Skeletal muscle cell (primary cell): Measurements from ENCODE around the gene TP53TG5.

Experiments used
- DNase-seq: peaks from one replicate; pipeline ENCODE4 v3.0.0-alpha.2; 2010; ENCODE audit warnings: low read depth
- H3K4me3 ChIP-seq: 2 replicates; pipeline ENCODE4 v1.5.1; 2011; ENCODE audit warnings: low read depth, mild to moderate bottlenecking, control low read depth, low read length, moderate library complexity

The TP53TG5 gene

GRCh38 chr20:45338121-45339030, 39.7 kb downstream of the TP53TG5 start:
- no peak for DNase-seq
- H3K4me3 ChIP-seq: no peak overlapping the region

GRCh38 chr20:45337367-45338120, 40.6 kb downstream of the TP53TG5 start:
- peak; percentile 71 for DNase-seq
- H3K4me3 ChIP-seq: no peak overlapping the region

GRCh38 chr20:45336530-45337366, 41.4 kb downstream of the TP53TG5 start:
- no peak overlapping the region for H3K4me3 ChIP-seq
- DNase-seq: peak; percentile 71

- no peak for DNase-seq
These were observed 47.6 kb downstream of the TP53TG5 start for GRCh38 chr20:45330476-45330875.

GRCh38 chr20:45329497-45330319, 48.4 kb downstream of the TP53TG5 start:
- no peak for DNase-seq
- H3K4me3 ChIP-seq: no peak overlapping the region

More at GRCh38 chr20:45330476-45330875, 47.6 kb downstream of the TP53TG5 start:
- H3K4me3 ChIP-seq: no peak overlapping the region

GRCh38 chr20:45328451-45328850, 49.7 kb downstream of the TP53TG5 start:
- H3K4me3 ChIP-seq: no peak overlapping the region
- DNase-seq: no peak

GRCh38 chr20:45325371-45325770, 52.8 kb downstream of the TP53TG5 start:
- no peak for DNase-seq
- H3K4me3 ChIP-seq: no peak overlapping the region

- no peak for DNase-seq
- H3K4me3 ChIP-seq: no peak overlapping the region
These were observed 54.4 kb downstream of the TP53TG5 start for GRCh38 chr20:45323731-45324130.

GRCh38 chr20:45322952-45323383, 55.2 kb downstream of the TP53TG5 start:
- no peak for DNase-seq

More at GRCh38 chr20:45322952-45323383, 55.2 kb downstream of the TP53TG5 start:
- H3K4me3 ChIP-seq: no peak overlapping the region
